Pancreas (tissue), 10 donors: ENCODE results near the gene SCML1. TPM values are rescaled to one million over a fixed set of nuclear protein-coding genes. Genes with fewer than 3 reads are reported as not detected.

ENCODE experiments used
- ATAC-seq, 4 donors: fragments of 200-7000 bp; cut with Tn5 transposase; one replicate each; pipeline versions ENCODE4 v1.8.0 to v1.9.1; 2020; ENCODE audit warnings: mild to moderate bottlenecking in 4 of 4, moderate library complexity in 4 of 4
- DNase-seq, 6 donors: peaks; one replicate each; pipeline ENCODE4 v3.0.0-alpha.2; 2020
- FAIRE-seq: peaks from 2 replicates; lab custom pipeline; 2012; peaks lifted over from hg19 to GRCh38; lab: Jason Lieb, UNC
- H3K27ac ChIP-seq, 4 donors: fragments of 200-600 bp; sonication (generic); 1 replicate in 3 of 4; 2 replicates in 1 of 4; pipeline versions ENCODE4 v1.5.0 to v1.8.0; 2020
- H3K27me3 ChIP-seq, 4 donors: fragments of 200-600 bp; one replicate each; pipeline ENCODE4 v1.8.0; 2021
- H3K36me3 ChIP-seq, 3 donors: fragments of 200-600 bp; sonication (generic) in 1 of 3; one replicate each; pipeline versions ENCODE4 v1.5.0 to v1.8.0; 2020 to 2021
- H3K4me1 ChIP-seq, 3 donors: fragments of 200-600 bp; one replicate each; pipeline ENCODE4 v1.8.0; 2021
- H3K4me3 ChIP-seq, 4 donors: fragments of 200-600 bp; sonication (generic) in 2 of 4; one replicate each; pipeline versions ENCODE4 v1.5.0 to v1.8.0; 2020 to 2021
- H3K9me3 ChIP-seq, 4 donors: fragments of 200-600 bp; one replicate each; pipeline ENCODE4 v1.8.0; 2021
- CTCF ChIP-seq, 4 donors: fragments of 200-600 bp; sonication (generic) in 3 of 4; IDR thresholded peaks; one replicate each; pipeline versions ENCODE4 v1.5.0 to v1.8.0; 2021; ENCODE audit warnings: antibody characterized with exemption in 4 of 4
- WGBS, 2 donors: extraction: QIAGEN DNeasy Blood & Tissue Kit; methylation state at CpG; one replicate each; pipeline ENCODE4 v1.1.7; 2013; 5-methylcytosine and 5-hydroxymethylcytosine counted together
- intact Hi-C, 3 donors: fragments of 100-400 bp; cut with DNase I; formaldehyde crosslinking; loops; one replicate each; pipeline versions ENCODE4 v1.11.1 to v1.14.2; 2022
- polyA plus RNA-seq, 2 donors: library from polyadenylated mRNA; stranded (reverse); fragments of 200-250 nt; gene quantifications; one replicate each; pipeline ENCODE4 v1.2.3, GENCODE V29; 2013
- total RNA-seq, 6 donors: library from RNA; stranded (reverse); fragmentation: NEBNext Ultra II Directional in 4 of 6; extraction: Animal tissue kit (Norgen Biotek cat#: 25700) in 4 of 6; gene quantifications; one replicate each; pipeline versions ENCODE4 v1.2.1 to v1.2.4, GENCODE V29; 2021 to 2023
- donor health status: healthy with polysubstance abuse.
- donor health status: DM: no; HTN: no; CAD: no; lungs with moderate emphysema.
- donor health status: DM: no; HTN: no; CAD: no.
- donor health status: control.
- donor health status: control.
- donor health status: Bipolar disorder and iron deficiency.
- donor health status: DM: yes; HTN: yes; CAD: no.
- donor health status: DM: no; HTN: no; CAD: no.
- donor health status: DM: no; HTN: no; CAD: no.
- donor health status: DM: yes; HTN: yes; CAD: no.

The SCML1 gene
- total and polyA plus RNA-seq, 8 donors, result 3.8 to 15.5 (median 4.8) TPM

- TF ChIP-seq CTCF (IDR thresholded peaks at IDR 0.05), result no peak
- Histone ChIP-seq H3K27me3 (no peaks in the 10 kb centered on the region), H3K27ac (no peak overlapping the region), H3K4me1 (no peaks in the 10 kb centered on the region), H3K9me3 (no peaks in the 10 kb centered on the region), H3K4me3 (no peak overlapping the region), H3K36me3 (no peaks in the 10 kb centered on the region)
- FAIRE-seq (no peak), DNase-seq (no peak), ATAC-seq (no peak)
- WGBS, 2 donors, result 81 to 95% methylated on average over 11 to 13 of the region's 13 CpGs
- intact Hi-C loops, result no loop called here
Observed at GRCh38 chrX:17801431-17801830, 64.1 kb downstream of the SCML1 start.

GRCh38 chrX:17802756-17803155 is 65.5 kb downstream of the SCML1 start:
- Histone ChIP-seq H3K27me3 (no peaks in the 10 kb centered on the region), H3K4me1 (no peaks in the 10 kb centered on the region), H3K36me3 (no peaks in the 10 kb centered on the region), H3K27ac (no peak overlapping the region), H3K9me3 (no peaks in the 10 kb centered on the region), H3K4me3 (no peak overlapping the region)
- no peak for FAIRE-seq
- 69 to 86% methylated on average over 7 of the region's 7 CpGs for WGBS, 2 donors
- no peak for DNase-seq
- ATAC-seq, result peak in 2 of 4 donors; percentile 55 to 59
- TF ChIP-seq CTCF (IDR thresholded peaks at IDR 0.05), result no peak
- intact Hi-C loops, result no loop called here

GRCh38 chrX:17803449-17803848 is 66.2 kb downstream of the SCML1 start:
- no peaks in the 10 kb centered on the region for H3K27me3 ChIP-seq
- 84 to 92% methylated on average over 4 of the region's 4 CpGs for WGBS, 2 donors
- intact Hi-C loops, result no loop called here
- no peak overlapping the region for H3K4me3 ChIP-seq
- no peak for TF ChIP-seq CTCF (IDR thresholded peaks at IDR 0.05)
- ATAC-seq, result no peak
- H3K27ac ChIP-seq, result no peak overlapping the region
- FAIRE-seq, result no peak
- no peaks in the 10 kb centered on the region for H3K9me3 ChIP-seq
- no peaks in the 10 kb centered on the region for H3K36me3 ChIP-seq
- no peak for DNase-seq
- H3K4me1 ChIP-seq, result no peaks in the 10 kb centered on the region

Other genes with a start within 250 kb of the SCML1 start
- gene RAI2, start 123.8 kb downstream of the SCML1 start, total RNA-seq, result 10 to 100 TPM in 1 of 6 donors, 1 to 10 TPM in 5; 5.2 to 11.8 (median 6.1) TPM
- gene RAI2, start 123.8 kb downstream of the SCML1 start, polyA plus RNA-seq, result 10 to 100 TPM in 1 of 2 donors, 1 to 10 TPM in 1; 8.1 to 14.7 TPM